ENCODE data around the gene CLVS2. TPM values are rescaled to one million over a fixed set of nuclear protein-coding genes. Genes with fewer than 3 reads are reported as not detected.

The CLVS2 gene, protein sequence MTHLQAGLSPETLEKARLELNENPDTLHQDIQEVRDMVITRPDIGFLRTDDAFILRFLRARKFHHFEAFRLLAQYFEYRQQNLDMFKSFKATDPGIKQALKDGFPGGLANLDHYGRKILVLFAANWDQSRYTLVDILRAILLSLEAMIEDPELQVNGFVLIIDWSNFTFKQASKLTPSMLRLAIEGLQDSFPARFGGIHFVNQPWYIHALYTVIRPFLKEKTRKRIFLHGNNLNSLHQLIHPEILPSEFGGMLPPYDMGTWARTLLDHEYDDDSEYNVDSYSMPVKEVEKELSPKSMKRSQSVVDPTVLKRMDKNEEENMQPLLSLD
- total RNA-seq: not detected

DNA sequence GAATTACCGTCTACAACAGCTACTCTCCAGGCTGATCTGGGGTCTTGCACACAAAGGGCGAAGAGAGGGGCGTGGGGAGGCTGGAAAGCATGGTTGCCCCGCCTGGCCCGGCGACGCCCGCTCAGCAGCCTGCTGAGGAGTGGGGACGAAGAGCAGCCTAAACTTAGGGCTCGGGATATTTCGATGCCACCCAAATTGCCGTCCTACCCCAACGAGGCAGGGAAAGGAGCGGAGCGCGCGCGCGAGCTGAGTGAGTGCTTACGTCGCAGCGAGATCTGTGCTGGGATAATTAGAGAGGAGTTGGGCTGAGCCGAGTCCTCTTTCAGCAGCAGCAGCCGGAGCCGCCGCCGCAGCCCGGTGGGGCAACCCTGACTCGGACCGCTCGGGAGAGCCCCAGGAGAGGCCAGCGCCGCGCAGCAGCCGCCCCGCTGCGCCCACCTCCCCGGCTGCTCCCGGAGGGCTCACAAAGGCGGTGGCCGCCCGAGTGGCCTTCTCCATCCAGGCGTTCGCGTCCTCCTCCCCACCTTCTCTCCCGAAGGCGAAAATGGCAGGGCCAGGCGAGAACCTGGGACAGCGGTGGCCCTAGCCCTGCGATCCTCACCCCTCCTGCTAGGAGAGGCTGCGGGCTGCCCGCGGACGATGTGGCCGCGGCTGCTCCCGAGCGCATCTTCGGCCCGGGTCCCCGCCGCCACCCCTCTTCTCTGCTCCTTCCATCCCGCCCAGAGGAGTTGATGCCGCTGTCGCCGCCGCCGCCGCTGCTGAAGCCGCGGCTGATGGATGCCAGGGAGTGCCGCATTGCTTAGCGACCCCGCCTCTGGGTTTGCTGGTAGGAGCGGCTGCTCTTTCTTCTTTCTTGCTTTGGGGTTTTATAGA is at the start of gene CLVS2:
Gene CLVS2 (plus strand): TSS at position 315 of the 873 bp plus-strand sequence. CDS start 1,543 bp downstream, outside the sequence.
- no peak for DNase-seq
- peaks cover 43% of the 10 kb centered on the region for H3K27me3 Mint-ChIP-seq (ENCODE audit: low read depth)
- CTCF ChIA-PET: no interaction called here
- H3K9me3 Mint-ChIP-seq: no peaks in the 10 kb centered on the region
- no peak within 1 kb of the TSS for H3K27ac Mint-ChIP-seq
- intact Hi-C loops (cut with micrococcal nuclease): no loop called here
- H3K4me1 Mint-ChIP-seq (ENCODE audit: low read depth): peaks cover 6% of the 10 kb centered on the region
- H3K4me3 Mint-ChIP-seq: no peak within 1 kb of the TSS
- no peaks in the 10 kb centered on the region for H3K36me3 Mint-ChIP-seq (ENCODE audit: low read depth)

DNA sequence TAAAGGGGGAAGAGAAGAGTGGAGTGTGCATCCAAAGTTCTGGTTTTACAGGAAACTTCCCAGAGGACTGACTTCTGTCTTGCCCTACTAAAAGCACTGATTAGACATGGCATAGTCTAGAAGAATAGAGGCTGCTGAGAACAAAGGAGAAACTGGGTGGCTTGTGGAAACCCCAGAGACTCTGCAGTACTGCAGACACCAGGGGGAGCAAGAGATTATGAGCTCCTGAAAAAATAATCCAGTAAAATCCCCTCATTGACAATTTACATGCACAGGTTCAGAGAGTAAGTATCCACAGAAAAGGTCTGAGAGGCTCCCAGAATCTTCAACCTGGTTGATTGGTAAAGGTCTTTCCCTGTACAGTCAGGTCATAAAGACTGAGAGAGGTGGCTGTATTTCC is 48.7 kb upstream of the CLVS2 start:
- intact Hi-C loops (cut with micrococcal nuclease): loop anchor here (2.0 to 10.0 kb wide), 2 partner anchors 63 to 367 kb away; no protein-coding TSS in a partner anchor
- Mint-ChIP-seq H3K36me3 (ENCODE audit: low read depth) (no peaks in the 10 kb centered on the region), H3K27me3 (ENCODE audit: low read depth) (no peaks in the 10 kb centered on the region), H3K4me3 (no peak overlapping the region), H3K27ac (no peak overlapping the region), H3K9me3 (peaks cover 2% of the 10 kb centered on the region), H3K4me1 (ENCODE audit: low read depth) (no peaks in the 10 kb centered on the region)
- CTCF ChIA-PET: no interaction called here
- DNase-seq: no peak

DNA sequence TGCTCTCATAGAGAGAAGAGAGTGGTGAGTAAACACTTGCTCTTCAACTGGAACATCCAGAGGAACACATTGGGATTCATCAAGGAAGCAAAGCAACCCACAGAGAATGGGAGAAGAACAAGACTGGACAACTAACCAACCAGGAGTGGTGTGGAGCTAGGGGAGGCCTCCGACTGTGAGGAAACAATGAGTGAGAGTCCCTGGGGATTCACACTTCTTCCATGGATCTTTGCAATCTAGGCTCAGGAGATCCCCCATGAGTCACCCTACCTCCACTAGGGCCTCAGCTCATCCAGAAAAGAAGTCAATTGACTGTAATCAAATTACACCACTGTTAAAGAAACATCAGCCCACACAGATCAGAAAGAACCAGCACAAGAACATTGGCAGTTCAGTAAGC is 42.3 kb upstream of the CLVS2 start:
- Mint-ChIP-seq H3K4me1 (ENCODE audit: low read depth) (no peaks in the 10 kb centered on the region), H3K27ac (no peak overlapping the region), H3K36me3 (ENCODE audit: low read depth) (no peaks in the 10 kb centered on the region), H3K27me3 (ENCODE audit: low read depth) (no peaks in the 10 kb centered on the region), H3K9me3 (peaks cover 17% of the 10 kb centered on the region), H3K4me3 (no peak overlapping the region)
- CTCF ChIA-PET: no interaction called here
- DNase-seq: no peak
- intact Hi-C loops (cut with micrococcal nuclease): no loop called here

- peaks cover 23% of the 10 kb centered on the region for H3K9me3 Mint-ChIP-seq
- no peak overlapping the region for H3K27ac Mint-ChIP-seq
- H3K27me3 Mint-ChIP-seq (ENCODE audit: low read depth): no peaks in the 10 kb centered on the region
- H3K36me3 Mint-ChIP-seq (ENCODE audit: low read depth): no peaks in the 10 kb centered on the region
- no peak overlapping the region for H3K4me3 Mint-ChIP-seq
- H3K4me1 Mint-ChIP-seq (ENCODE audit: low read depth): no peaks in the 10 kb centered on the region
- intact Hi-C loops (cut with micrococcal nuclease): no loop called here
- CTCF ChIA-PET: no interaction called here
- DNase-seq: no peak
These were observed 39.7 kb upstream of the CLVS2 start for GRCh38 chr6:122956376-122956775.

- H3K4me3 Mint-ChIP-seq: no peak overlapping the region
- H3K27me3 Mint-ChIP-seq (ENCODE audit: low read depth): no peaks in the 10 kb centered on the region
These were observed 33.9 kb upstream of the CLVS2 start for GRCh38 chr6:122962000-122962624.

DNA sequence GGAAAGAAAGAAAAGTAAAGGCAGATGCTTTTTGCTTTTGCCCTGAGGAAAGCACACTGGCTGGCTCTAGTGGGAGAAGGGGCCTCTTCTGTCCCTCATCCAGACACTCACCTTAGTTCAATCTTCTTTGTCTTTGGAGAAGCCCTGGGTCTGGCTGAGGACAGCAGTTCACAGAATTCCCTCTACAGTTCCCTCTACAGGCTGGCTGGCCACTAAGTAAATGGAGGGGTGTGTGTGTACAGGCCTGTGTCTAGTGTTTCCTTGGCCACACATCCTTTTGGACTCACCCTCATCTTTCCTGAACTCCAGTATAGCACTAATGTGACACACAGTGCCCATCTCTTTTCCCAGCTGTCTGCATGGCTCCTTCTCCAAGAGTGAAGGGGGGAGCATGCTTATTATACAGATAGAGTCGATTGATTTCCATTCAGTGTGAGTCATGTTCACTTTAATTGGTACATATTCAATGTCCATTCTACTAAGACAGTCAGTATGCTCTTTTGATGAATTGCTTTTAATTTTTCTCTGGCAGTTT is 26.0 kb upstream of the CLVS2 start:
- H3K4me1 Mint-ChIP-seq (ENCODE audit: low read depth): no peaks in the 10 kb centered on the region
- H3K4me3 Mint-ChIP-seq: no peak overlapping the region
- no peak for DNase-seq
- intact Hi-C loops (cut with micrococcal nuclease): no loop called here
- H3K9me3 Mint-ChIP-seq: no peaks in the 10 kb centered on the region
- CTCF ChIA-PET: no interaction called here
- no peak overlapping the region for H3K27ac Mint-ChIP-seq
- no peaks in the 10 kb centered on the region for H3K27me3 Mint-ChIP-seq (ENCODE audit: low read depth)
- H3K36me3 Mint-ChIP-seq (ENCODE audit: low read depth): no peaks in the 10 kb centered on the region

More at GRCh38 chr6:122962000-122962624, 33.9 kb upstream of the CLVS2 start:
- Mint-ChIP-seq H3K4me1 (ENCODE audit: low read depth) (no peaks in the 10 kb centered on the region), H3K9me3 (peaks cover 21% of the 10 kb centered on the region), H3K36me3 (ENCODE audit: low read depth) (no peaks in the 10 kb centered on the region), H3K27ac (no peak overlapping the region)
- CTCF ChIA-PET: no interaction called here
- intact Hi-C loops (cut with micrococcal nuclease): no loop called here
- no peak for DNase-seq

GRCh38 chr6:122977180-122977579 is 18.9 kb upstream of the CLVS2 start:
- CTCF ChIA-PET: no interaction called here
- no peak for DNase-seq
- intact Hi-C loops (cut with micrococcal nuclease): no loop called here
- Mint-ChIP-seq H3K4me3 (no peak overlapping the region), H3K9me3 (no peaks in the 10 kb centered on the region), H3K27me3 (ENCODE audit: low read depth) (no peaks in the 10 kb centered on the region), H3K27ac (no peak overlapping the region), H3K36me3 (ENCODE audit: low read depth) (no peaks in the 10 kb centered on the region), H3K4me1 (ENCODE audit: low read depth) (no peaks in the 10 kb centered on the region)

DNA sequence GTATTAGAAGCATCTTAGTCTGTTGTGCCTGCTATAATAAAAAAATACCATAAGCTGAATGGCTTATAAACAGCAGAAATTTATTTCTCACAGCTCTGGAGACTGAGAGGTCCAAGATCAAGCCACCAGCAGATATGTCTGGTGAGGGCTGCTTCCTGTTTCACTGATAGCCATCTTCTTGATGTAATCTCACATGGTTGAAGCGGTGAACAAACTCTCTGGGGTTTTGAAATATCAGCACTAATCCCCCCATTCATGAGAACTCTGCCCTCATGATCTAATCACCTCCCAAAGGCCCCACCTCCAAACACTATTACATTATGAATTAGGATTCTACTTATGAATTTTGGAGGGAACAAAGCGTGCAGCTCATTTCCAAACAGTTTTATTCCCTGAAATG is 11.6 kb upstream of the CLVS2 start:
- H3K4me3 Mint-ChIP-seq: no peak overlapping the region
- no peak overlapping the region for H3K27ac Mint-ChIP-seq
- H3K4me1 Mint-ChIP-seq (ENCODE audit: low read depth): no peaks in the 10 kb centered on the region
- H3K9me3 Mint-ChIP-seq: peaks cover 4% of the 10 kb centered on the region
- no peaks in the 10 kb centered on the region for H3K27me3 Mint-ChIP-seq (ENCODE audit: low read depth)
- no peak for DNase-seq
- no peaks in the 10 kb centered on the region for H3K36me3 Mint-ChIP-seq (ENCODE audit: low read depth)
- intact Hi-C loops (cut with micrococcal nuclease): no loop called here
- CTCF ChIA-PET: no interaction called here

GRCh38 chr6:122994256-122994655 is 1.8 kb upstream of the CLVS2 start:
- no peaks in the 10 kb centered on the region for H3K36me3 Mint-ChIP-seq (ENCODE audit: low read depth)
- peaks cover 39% of the 10 kb centered on the region for H3K27me3 Mint-ChIP-seq (ENCODE audit: low read depth)
- no peaks in the 10 kb centered on the region for H3K9me3 Mint-ChIP-seq
- intact Hi-C loops (cut with micrococcal nuclease): no loop called here
- no peak for DNase-seq
- CTCF ChIA-PET: no interaction called here
- H3K4me3 Mint-ChIP-seq: no peak overlapping the region
- H3K27ac Mint-ChIP-seq: no peak overlapping the region
- peaks cover 6% of the 10 kb centered on the region for H3K4me1 Mint-ChIP-seq (ENCODE audit: low read depth)

- Mint-ChIP-seq H3K9me3 (no peaks in the 10 kb centered on the region), H3K4me3 (no peak overlapping the region), H3K36me3 (ENCODE audit: low read depth) (no peaks in the 10 kb centered on the region), H3K4me1 (ENCODE audit: low read depth) (peaks cover 6% of the 10 kb centered on the region), H3K27ac (no peak overlapping the region), H3K27me3 (ENCODE audit: low read depth) (peaks cover 43% of the 10 kb centered on the region)
- intact Hi-C loops (cut with micrococcal nuclease): no loop called here
- CTCF ChIA-PET: no interaction called here
- DNase-seq: no peak
These were observed 915 bp downstream of the CLVS2 start for GRCh38 chr6:122996794-122997505.

DNA sequence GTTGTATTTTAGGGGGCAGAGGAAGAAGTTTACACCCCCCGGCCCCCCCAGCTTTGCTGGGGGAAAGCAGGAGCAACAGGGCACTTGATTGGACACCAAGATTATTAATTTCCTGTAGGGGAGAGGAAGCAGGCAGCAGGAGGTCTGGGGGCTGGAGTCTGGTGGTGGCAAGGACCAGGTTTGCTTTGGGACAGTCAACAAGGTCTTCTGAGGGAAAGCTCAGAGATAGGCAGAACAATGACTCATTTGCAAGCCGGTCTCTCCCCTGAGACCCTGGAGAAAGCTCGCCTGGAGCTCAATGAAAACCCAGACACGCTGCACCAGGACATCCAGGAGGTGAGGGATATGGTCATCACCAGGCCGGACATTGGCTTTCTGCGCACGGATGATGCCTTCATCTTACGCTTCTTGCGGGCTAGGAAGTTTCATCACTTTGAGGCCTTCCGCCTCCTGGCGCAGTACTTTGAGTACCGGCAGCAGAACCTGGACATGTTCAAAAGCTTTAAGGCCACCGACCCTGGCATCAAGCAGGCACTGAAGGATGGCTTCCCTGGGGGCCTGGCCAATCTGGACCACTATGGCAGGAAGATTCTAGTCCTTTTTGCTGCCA is 1.6 kb downstream of the CLVS2 start:
- CTCF ChIA-PET: no interaction called here
- Mint-ChIP-seq H3K27me3 (ENCODE audit: low read depth) (peaks cover 43% of the 10 kb centered on the region), H3K36me3 (ENCODE audit: low read depth) (no peaks in the 10 kb centered on the region), H3K27ac (no peak overlapping the region), H3K9me3 (no peaks in the 10 kb centered on the region), H3K4me3 (no peak overlapping the region), H3K4me1 (ENCODE audit: low read depth) (peaks cover 6% of the 10 kb centered on the region)
- no peak for DNase-seq
- intact Hi-C loops (cut with micrococcal nuclease): no loop called here

Measured in activated naive CD4-positive, alpha-beta T cell treated with anti-CD3 and anti-CD28 coated beads for 36 hours (primary cell).